ENCODE measurements around the gene PXDN. TPM values are rescaled to one million over a fixed set of nuclear protein-coding genes. Genes with fewer than 3 reads are reported as not detected.

The PXDN gene
- total and polyA plus RNA-seq, 2 of the 4 experiments (the other 2 are of a cell fraction) = 153 to 332 TPM

DNA sequence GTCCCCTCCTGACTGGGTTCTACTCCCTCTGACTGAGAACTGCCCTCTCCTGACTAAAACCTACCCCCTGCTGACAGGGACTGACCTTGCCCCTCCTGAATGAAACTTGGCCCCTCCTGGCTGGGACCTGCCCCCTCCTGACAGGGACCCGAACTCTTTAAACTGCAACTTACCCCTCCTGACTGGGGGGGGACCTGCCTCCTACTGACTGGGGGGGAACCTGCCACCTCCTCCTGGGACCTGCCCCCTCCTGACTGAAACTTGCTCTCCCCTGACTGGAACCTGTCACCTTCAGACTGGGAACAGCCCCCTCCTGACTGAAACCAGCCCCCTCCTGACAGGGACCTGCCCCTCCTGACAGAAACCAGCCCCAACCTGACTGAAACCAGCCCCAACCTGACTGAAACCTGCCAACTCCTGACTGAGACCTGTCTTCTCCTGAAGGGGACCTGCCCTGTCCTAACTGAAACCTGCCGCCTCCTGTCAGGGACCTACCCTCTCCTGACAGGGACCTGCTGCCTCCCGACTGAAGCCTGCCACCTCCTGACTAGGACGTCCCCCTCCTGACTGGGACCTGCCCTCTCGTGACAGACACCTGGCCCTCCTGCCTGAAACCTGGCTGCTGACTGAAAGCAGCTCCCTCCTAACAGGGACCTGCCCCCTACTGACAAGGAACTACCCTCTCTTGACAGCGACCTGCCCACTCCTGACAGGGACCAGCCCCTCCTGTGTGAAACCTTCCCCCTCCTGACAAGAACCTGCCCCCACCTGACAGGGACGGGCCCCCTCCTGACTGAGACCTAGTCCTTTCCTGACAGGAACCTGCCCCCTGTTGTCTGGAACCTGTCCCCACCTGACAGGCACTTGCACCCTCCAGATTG lies 87.1 kb downstream of the PXDN start (continued):
- TF ChIP-seq, protein P1, sequence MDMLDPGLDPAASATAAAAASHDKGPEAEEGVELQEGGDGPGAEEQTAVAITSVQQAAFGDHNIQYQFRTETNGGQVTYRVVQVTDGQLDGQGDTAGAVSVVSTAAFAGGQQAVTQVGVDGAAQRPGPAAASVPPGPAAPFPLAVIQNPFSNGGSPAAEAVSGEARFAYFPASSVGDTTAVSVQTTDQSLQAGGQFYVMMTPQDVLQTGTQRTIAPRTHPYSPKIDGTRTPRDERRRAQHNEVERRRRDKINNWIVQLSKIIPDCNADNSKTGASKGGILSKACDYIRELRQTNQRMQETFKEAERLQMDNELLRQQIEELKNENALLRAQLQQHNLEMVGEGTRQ (IDR thresholded peaks at IDR 0.05; ENCODE audit: low read depth, low read length) = no peak
- no peak for TF ChIP-seq MXI1 (IDR thresholded peaks at IDR 0.05; ENCODE audit: borderline replicate concordance, low read depth, low read length)
